Vagina (tissue), 2 donors: ENCODE results near the gene ZNF473. TPM values are rescaled to one million over a fixed set of nuclear protein-coding genes. Genes with fewer than 3 reads are reported as not detected.

Source experiments
- DNase-seq, 2 donors: peaks; one replicate each; pipeline ENCODE4 v3.0.0-alpha.2; 2017; ENCODE audit errors: extremely low spot score in 2 of 2
- H3K27ac ChIP-seq: fragments of 200-600 bp; sonication (generic); one replicate; pipeline ENCODE4 v1.5.1; 2019
- H3K27me3 ChIP-seq: fragments of 200-600 bp; sonication (generic); one replicate; pipeline ENCODE4 v1.5.1; 2019
- H3K36me3 ChIP-seq, 2 donors: fragments of 200-600 bp; sonication (generic); one replicate each; pipeline ENCODE4 v1.5.1; 2017 to 2019
- H3K4me1 ChIP-seq: fragments of 200-600 bp; sonication (generic); one replicate; pipeline ENCODE4 v1.5.1; 2019
- H3K4me3 ChIP-seq, 2 donors: fragments of 200-600 bp; sonication (generic); 1 replicate in 1 of 2; 2 replicates in 1 of 2; pipeline ENCODE4 v1.5.1; 2016 to 2019
- H3K9me3 ChIP-seq: fragments of 200-600 bp; sonication (generic); one replicate; pipeline ENCODE4 v1.5.1; 2019
- CTCF ChIP-seq, 3 experiments: fragments of 450-650 bp in 2 of 3; fragments of 200-600 bp in 1 of 3; sonication (generic) in 1 of 3; IDR thresholded peaks; one replicate each; pipeline ENCODE4 v1.5.1; 2017 to 2019; ENCODE audit warnings: antibody characterized with exemption in 3 of 3, mild to moderate bottlenecking in 2 of 3, moderate library complexity in 2 of 3
- POLR2A ChIP-seq, 2 donors: fragments of 450-650 bp; IDR thresholded peaks; one replicate each; pipeline ENCODE4 v1.6.1; 2017; ENCODE audit warnings: antibody characterized with exemption in 2 of 2, mild to moderate bottlenecking in 2 of 2, moderate library complexity in 2 of 2
- POLR2AphosphoS5 ChIP-seq, 2 donors: sonication (generic); formaldehyde crosslinking; IDR thresholded peaks; one replicate each; pipeline ENCODE4 v1.9.0; 2017; ENCODE audit warnings: antibody characterized with exemption in 2 of 2, mild to moderate bottlenecking in 2 of 2, low read depth in 1 of 2; ENCODE audit not compliant: insufficient read depth in 1 of 2
- intact Hi-C: fragments of 100-400 bp; cut with DNase I; formaldehyde crosslinking; loops from one replicate; pipeline ENCODE4 v1.15.1; 2023
- total RNA-seq: library from RNA; depleted of rRNA; stranded (reverse); fragments of >200 nt; gene quantifications from one replicate; pipeline ENCODE4 v1.2.3, GENCODE V29; 2016

The ZNF473 gene
- total RNA-seq, 1 donor from 2014 or later, result 11.5 TPM

GRCh38 chr19:50007170-50007569 lies 18.6 kb upstream of the ZNF473 start:
- intact Hi-C loops, result no loop called here
- Histone ChIP-seq H3K4me1 (peaks cover 29% of the 10 kb centered on the region), H3K36me3 (peaks cover 0 to 58% of the 10 kb centered on the region in 2 donors), H3K27ac (no peak overlapping the region), H3K9me3 (no peaks in the 10 kb centered on the region), H3K27me3 (no peaks in the 10 kb centered on the region), H3K4me3 (no peak overlapping the region)
- TF ChIP-seq POLR2A (IDR thresholded peaks at IDR 0.05) (no peak), CTCF (IDR thresholded peaks at IDR 0.05) (no peak), POLR2AphosphoS5 (IDR thresholded peaks at IDR 0.05; ENCODE audit: insufficient read depth in 1 of 2, low read depth in 1 of 2) (no peak)
- no peak for DNase-seq

DNA sequence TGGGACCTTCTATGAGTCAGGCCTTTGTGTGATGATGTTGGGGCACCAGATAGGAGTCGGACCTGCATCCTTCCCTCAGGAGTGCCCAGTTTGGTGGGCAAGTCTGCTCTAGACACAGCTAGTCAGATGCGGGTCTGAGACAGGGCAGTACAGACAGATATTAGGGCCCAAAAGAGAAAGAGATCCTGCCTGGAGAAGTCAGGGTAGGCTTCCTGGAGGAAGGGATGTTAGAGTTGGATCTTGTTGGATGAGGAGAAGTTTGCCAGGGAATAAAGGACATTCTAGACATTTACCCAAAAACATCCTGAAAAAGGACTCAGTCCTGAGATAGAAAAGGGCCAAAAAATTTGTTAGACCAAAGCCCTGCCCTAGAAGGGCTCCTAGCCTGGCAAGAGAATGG lies 17.9 kb upstream of the ZNF473 start:
- Histone ChIP-seq H3K27me3 (no peaks in the 10 kb centered on the region), H3K36me3 (peaks cover 0 to 55% of the 10 kb centered on the region in 2 donors), H3K4me1 (peaks cover 27% of the 10 kb centered on the region), H3K4me3 (no peak overlapping the region), H3K27ac (no peak overlapping the region), H3K9me3 (no peaks in the 10 kb centered on the region)
- DNase-seq, result no peak
- TF ChIP-seq POLR2AphosphoS5 (IDR thresholded peaks at IDR 0.05; ENCODE audit: insufficient read depth in 1 of 2, low read depth in 1 of 2) (no peak), POLR2A (IDR thresholded peaks at IDR 0.05) (no peak), CTCF (IDR thresholded peaks at IDR 0.05) (no peak)
- intact Hi-C loops, result no loop called here

GRCh38 chr19:50008532-50008931 lies 17.3 kb upstream of the ZNF473 start:
- intact Hi-C loops, result no loop called here
- DNase-seq, result no peak
- Histone ChIP-seq H3K27me3 (no peaks in the 10 kb centered on the region), H3K9me3 (no peaks in the 10 kb centered on the region), H3K4me3 (no peak overlapping the region), H3K27ac (no peak overlapping the region), H3K4me1 (peaks cover 21% of the 10 kb centered on the region), H3K36me3 (peaks cover 0 to 54% of the 10 kb centered on the region in 2 donors)
- TF ChIP-seq POLR2A (IDR thresholded peaks at IDR 0.05), result no peak
- no peak for TF ChIP-seq POLR2AphosphoS5 (IDR thresholded peaks at IDR 0.05; ENCODE audit: insufficient read depth in 1 of 2, low read depth in 1 of 2)

DNA sequence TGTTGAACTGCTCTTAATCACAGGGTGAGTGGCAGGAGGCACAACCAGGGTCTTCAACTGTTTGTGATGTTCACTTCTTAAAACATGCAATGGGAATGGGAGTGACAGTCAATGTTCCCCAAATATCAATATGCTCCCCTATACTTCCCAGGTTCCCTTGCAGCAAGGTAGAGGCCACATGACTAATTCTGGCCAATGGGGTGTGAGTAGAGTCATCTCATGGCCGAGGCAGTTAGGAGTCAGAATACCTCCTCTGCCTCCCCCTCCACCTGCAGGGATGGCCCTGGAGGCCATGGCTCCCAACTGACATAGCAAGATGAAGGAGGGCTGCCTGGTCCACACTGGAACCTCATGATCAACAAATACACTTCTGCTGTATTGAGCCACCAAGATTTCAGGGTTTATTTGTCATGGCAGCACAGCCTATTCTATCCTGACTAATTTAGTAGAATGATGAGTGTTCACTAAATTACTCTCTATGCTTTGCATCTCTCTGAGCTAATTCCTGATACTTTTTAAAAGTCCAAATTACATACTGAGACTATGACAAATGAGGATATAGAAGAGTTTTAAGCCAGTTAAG lies 9.5 kb upstream of the ZNF473 start:
- Histone ChIP-seq H3K36me3 (peaks cover 0 to 71% of the 10 kb centered on the region in 2 donors), H3K9me3 (no peaks in the 10 kb centered on the region), H3K4me3 (no peak overlapping the region), H3K4me1 (peaks cover 5% of the 10 kb centered on the region), H3K27ac (no peak overlapping the region), H3K27me3 (no peaks in the 10 kb centered on the region)
- TF ChIP-seq POLR2A (IDR thresholded peaks at IDR 0.05), result no peak
- TF ChIP-seq CTCF (IDR thresholded peaks at IDR 0.05), result no peak
- TF ChIP-seq POLR2AphosphoS5 (IDR thresholded peaks at IDR 0.05; ENCODE audit: insufficient read depth in 1 of 2, low read depth in 1 of 2), result no peak
- intact Hi-C loops, result no loop called here
- DNase-seq, result no peak

GRCh38 chr19:50020481-50020880 lies 5.3 kb upstream of the ZNF473 start:
- no peaks in the 10 kb centered on the region for H3K9me3 ChIP-seq
- no peak for TF ChIP-seq CTCF (IDR thresholded peaks at IDR 0.05)
- TF ChIP-seq POLR2A (IDR thresholded peaks at IDR 0.05), result no peak
- no peak for TF ChIP-seq POLR2AphosphoS5 (IDR thresholded peaks at IDR 0.05; ENCODE audit: insufficient read depth in 1 of 2, low read depth in 1 of 2)
- H3K27me3 ChIP-seq, result no peaks in the 10 kb centered on the region
- peaks cover 28% of the 10 kb centered on the region for H3K4me1 ChIP-seq
- H3K4me3 ChIP-seq, result no peak overlapping the region
- DNase-seq, result no peak
- H3K27ac ChIP-seq, result no peak overlapping the region
- H3K36me3 ChIP-seq, result peaks cover 0 to 42% of the 10 kb centered on the region in 2 donors
- intact Hi-C loops, result no loop called here
